ENCODE results near the gene UBR7.

Gene UBR7

GRCh38 chr14:93234798-93235197, 27.7 kb downstream of the UBR7 start:
- DNase-seq (ENCODE audit: insufficient read length) (no peak), FAIRE-seq (no peak)
- TF ChIP-seq POLR2A (IDR thresholded peaks at IDR 0.05; ENCODE audit: low read depth, low read length): no peak
- TF ChIP-seq POLR2AphosphoS5 (IDR thresholded peaks at IDR 0.05; ENCODE audit: low read depth, low read length): no peak
- no peak for TF ChIP-seq TAF1 (IDR thresholded peaks at IDR 0.05; ENCODE audit: borderline replicate concordance, low read depth, low read length)

- FAIRE-seq (no peak), DNase-seq (ENCODE audit: insufficient read length) (no peak)
- TF ChIP-seq POLR2A (IDR thresholded peaks at IDR 0.05; ENCODE audit: low read depth, low read length): no peak
- TF ChIP-seq POLR2AphosphoS5 (IDR thresholded peaks at IDR 0.05; ENCODE audit: low read depth, low read length): no peak
- TF ChIP-seq TAF1 (IDR thresholded peaks at IDR 0.05; ENCODE audit: borderline replicate concordance, low read depth, low read length): no peak
These were observed 33.0 kb downstream of the UBR7 start for GRCh38 chr14:93239869-93240677.

GRCh38 chr14:93240678-93241000, 33.6 kb downstream of the UBR7 start:
- TF ChIP-seq POLR2AphosphoS5 (IDR thresholded peaks at IDR 0.05; ENCODE audit: low read depth, low read length) (no peak), TAF1 (IDR thresholded peaks at IDR 0.05; ENCODE audit: borderline replicate concordance, low read depth, low read length) (no peak), POLR2A (IDR thresholded peaks at IDR 0.05; ENCODE audit: low read depth, low read length) (no peak)
- FAIRE-seq (no peak), DNase-seq (ENCODE audit: insufficient read length) (no peak)

- TF ChIP-seq TAF1 (IDR thresholded peaks at IDR 0.05; ENCODE audit: borderline replicate concordance, low read depth, low read length) (no peak), POLR2AphosphoS5 (IDR thresholded peaks at IDR 0.05; ENCODE audit: low read depth, low read length) (no peak), POLR2A (IDR thresholded peaks at IDR 0.05; ENCODE audit: low read depth, low read length) (no peak)
- no peak for DNase-seq (ENCODE audit: insufficient read length)
- no peak for FAIRE-seq
These were observed 38.8 kb downstream of the UBR7 start for GRCh38 chr14:93245764-93246420.

- no peak for FAIRE-seq
These were observed 39.5 kb downstream of the UBR7 start for GRCh38 chr14:93246534-93246933.

DNA sequence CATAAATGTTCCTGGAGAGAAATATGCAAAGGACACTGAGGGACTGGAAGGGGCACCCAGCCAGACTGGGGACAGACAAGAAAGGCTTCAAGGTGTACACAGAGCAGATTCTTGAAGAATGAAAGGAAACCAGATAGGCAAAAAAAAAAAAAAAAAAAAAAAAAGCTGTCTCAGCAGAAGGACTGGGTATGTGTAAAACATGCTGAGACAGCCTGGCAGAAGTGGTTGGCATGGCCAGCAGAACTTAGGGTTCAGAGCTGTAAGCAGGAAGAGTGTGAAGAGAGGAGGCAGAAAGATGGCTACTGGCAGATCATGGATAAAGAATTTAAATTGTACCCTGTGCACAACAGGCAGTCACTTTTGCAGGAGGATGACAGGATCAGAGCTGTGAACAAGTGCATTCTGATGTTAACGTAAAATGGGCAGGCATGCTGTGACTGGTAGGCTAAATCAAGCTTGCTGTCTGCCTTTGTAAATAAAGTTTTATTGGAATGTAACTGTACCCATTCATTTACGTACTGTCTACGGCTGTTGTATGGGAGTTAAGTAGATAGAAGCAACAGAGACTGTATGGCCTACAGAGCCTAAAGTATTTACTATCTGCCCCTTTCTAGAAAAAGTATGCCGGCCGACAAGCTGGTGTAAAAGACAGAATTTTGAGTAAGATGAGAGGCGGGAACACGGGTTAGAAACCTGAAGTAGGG, 42.2 kb downstream of the UBR7 start:
- FAIRE-seq: no peak
- no peak for DNase-seq (ENCODE audit: insufficient read length)
- TF ChIP-seq POLR2AphosphoS5 (IDR thresholded peaks at IDR 0.05; ENCODE audit: low read depth, low read length): no peak
- TF ChIP-seq TAF1 (IDR thresholded peaks at IDR 0.05; ENCODE audit: borderline replicate concordance, low read depth, low read length): no peak
- TF ChIP-seq POLR2A (IDR thresholded peaks at IDR 0.05; ENCODE audit: low read depth, low read length): no peak

More at GRCh38 chr14:93246534-93246933, 39.5 kb downstream of the UBR7 start:
- DNase-seq (ENCODE audit: insufficient read length): no peak
- TF ChIP-seq TAF1 (IDR thresholded peaks at IDR 0.05; ENCODE audit: borderline replicate concordance, low read depth, low read length) (no peak), POLR2A (IDR thresholded peaks at IDR 0.05; ENCODE audit: low read depth, low read length) (no peak)

DNA sequence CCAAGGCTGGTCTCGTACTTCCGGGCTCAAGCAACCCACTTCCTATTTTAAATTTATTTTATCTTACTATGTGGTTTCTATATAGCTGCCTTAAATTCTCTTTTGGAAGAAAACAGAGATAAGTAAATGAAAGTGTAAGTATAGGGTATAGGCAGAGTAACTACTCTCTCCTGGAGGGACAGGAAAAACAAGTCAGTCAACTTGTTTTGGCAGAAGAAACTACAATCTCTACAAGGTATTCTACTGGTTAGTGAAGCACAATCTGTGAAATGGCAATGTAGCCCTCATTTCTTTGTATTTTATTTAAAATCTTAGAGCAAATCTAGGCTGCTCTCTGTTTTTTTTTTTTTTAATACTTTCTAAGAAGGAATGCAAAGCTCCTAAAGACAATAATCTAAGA, 55.4 kb downstream of the UBR7 start:
- DNase-seq (ENCODE audit: insufficient read length) (no peak), FAIRE-seq (no peak)
- TF ChIP-seq POLR2A (IDR thresholded peaks at IDR 0.05; ENCODE audit: low read depth, low read length) (no peak), TAF1 (IDR thresholded peaks at IDR 0.05; ENCODE audit: borderline replicate concordance, low read depth, low read length) (no peak), POLR2AphosphoS5 (IDR thresholded peaks at IDR 0.05; ENCODE audit: low read depth, low read length) (no peak)

DNA sequence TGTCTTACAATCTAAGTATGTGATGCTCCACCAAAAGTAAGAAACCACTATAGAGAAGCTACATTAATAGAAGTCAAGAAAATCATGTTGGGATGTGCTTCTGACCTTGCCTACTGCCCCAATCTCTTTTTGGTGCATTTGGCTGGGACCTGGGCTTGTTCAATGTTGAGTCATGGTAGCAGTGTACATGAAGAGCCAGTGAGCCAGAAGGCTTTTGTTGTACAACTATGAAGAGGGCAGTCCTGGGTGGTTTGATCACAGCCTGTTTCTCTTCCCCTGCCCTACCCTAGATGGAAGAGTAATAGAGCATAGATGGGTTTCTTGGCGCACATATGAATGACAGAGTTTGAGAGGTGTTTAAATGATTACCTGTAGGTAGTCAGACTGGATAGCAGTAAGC, 56.4 kb downstream of the UBR7 start:
- TF ChIP-seq POLR2AphosphoS5 (IDR thresholded peaks at IDR 0.05; ENCODE audit: low read depth, low read length) (no peak), TAF1 (IDR thresholded peaks at IDR 0.05; ENCODE audit: borderline replicate concordance, low read depth, low read length) (no peak), POLR2A (IDR thresholded peaks at IDR 0.05; ENCODE audit: low read depth, low read length) (no peak)
- FAIRE-seq (no peak), DNase-seq (ENCODE audit: insufficient read length) (no peak)

GRCh38 chr14:93266127-93266526, 59.1 kb downstream of the UBR7 start:
- no peak for DNase-seq (ENCODE audit: insufficient read length)
- no peak for FAIRE-seq
- TF ChIP-seq POLR2A (IDR thresholded peaks at IDR 0.05; ENCODE audit: low read depth, low read length) (no peak), TAF1 (IDR thresholded peaks at IDR 0.05; ENCODE audit: borderline replicate concordance, low read depth, low read length) (no peak)

- no peak for FAIRE-seq
- no peak for DNase-seq (ENCODE audit: insufficient read length)
- TF ChIP-seq POLR2A (IDR thresholded peaks at IDR 0.05; ENCODE audit: low read depth, low read length) (no peak), TAF1 (IDR thresholded peaks at IDR 0.05; ENCODE audit: borderline replicate concordance, low read depth, low read length) (no peak), POLR2AphosphoS5 (IDR thresholded peaks at IDR 0.05; ENCODE audit: low read depth, low read length) (no peak)
These were observed 60.2 kb downstream of the UBR7 start for GRCh38 chr14:93267149-93267711.

- TF ChIP-seq POLR2A (IDR thresholded peaks at IDR 0.05; ENCODE audit: low read depth, low read length) (no peak), TAF1 (IDR thresholded peaks at IDR 0.05; ENCODE audit: borderline replicate concordance, low read depth, low read length) (no peak), POLR2AphosphoS5 (IDR thresholded peaks at IDR 0.05; ENCODE audit: low read depth, low read length) (no peak)
- FAIRE-seq (no peak), DNase-seq (ENCODE audit: insufficient read length) (no peak)
These were observed 61.4 kb downstream of the UBR7 start for GRCh38 chr14:93268406-93268805.
